Central memory CD4-positive, alpha-beta T cell (primary cell): Measurements from ENCODE around the gene SLFN12L.
"Not testable (repeated sequence)": the region's sequence is repeated elsewhere in the genome, so short reads cannot be mapped to it uniquely, and the experiment has no call there.

ENCODE experiments used
- DNase-seq: peaks from one replicate; pipeline ENCODE4 v3.0.0; 2022

Gene SLFN12L

DNA sequence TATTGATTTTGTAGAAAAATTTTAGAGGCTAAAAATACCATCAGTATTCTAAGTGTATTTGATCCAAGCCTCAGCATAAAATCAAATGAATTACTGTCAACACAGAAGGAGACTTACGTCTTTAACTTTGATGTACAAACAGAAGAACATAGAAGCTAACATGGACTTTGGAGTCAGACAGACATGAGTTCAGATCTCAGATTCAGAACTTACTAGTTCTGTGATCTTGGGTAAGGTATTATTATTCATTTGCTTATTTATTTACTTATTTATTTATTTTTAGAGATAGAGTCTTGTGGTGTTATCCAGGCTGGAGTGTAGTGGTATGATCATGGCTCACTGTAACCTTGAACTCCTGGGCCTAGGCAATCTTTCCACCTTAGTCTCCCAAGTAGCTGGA is 4.0 kb upstream of the SLFN12L start:
- DNase-seq: no peak

DNA sequence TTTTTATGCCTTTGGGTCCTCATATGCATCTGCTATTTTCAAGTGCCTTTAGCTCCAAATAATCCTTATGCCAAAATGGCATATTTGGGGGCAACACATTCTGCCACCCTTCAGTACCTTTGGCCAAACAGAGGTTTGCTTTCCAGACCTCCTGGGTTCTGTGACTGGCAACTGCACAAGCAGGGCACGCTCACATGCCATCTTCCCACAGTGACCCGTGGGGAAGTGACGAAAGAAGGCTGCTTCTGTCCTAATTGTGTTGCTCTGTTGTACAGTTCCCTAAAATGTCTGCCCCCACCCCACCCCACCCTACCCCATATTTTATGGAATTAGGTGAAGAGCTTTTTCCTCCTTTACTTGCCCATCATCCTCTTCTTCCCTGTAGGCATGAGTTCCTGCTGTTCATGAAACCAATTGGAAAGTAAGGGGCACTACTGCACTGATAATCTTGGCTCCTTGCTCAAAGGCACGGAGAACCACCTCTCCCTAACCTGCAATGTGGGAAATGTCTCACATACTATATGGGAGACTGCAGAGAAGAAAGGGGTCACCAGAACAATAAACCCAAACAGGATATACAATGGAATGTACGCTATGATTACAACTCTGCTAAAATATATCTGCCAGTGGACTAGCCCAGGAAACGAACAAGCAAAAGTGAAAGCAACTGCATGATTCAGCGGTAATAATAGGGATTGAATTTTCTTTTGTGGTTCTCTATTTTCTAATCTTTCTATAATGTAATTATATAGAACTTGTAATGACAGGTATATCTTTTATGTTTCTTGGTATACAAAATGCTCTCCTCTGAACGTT is 3.3 kb upstream of the SLFN12L start:
- peak; percentile 50 for DNase-seq

DNA sequence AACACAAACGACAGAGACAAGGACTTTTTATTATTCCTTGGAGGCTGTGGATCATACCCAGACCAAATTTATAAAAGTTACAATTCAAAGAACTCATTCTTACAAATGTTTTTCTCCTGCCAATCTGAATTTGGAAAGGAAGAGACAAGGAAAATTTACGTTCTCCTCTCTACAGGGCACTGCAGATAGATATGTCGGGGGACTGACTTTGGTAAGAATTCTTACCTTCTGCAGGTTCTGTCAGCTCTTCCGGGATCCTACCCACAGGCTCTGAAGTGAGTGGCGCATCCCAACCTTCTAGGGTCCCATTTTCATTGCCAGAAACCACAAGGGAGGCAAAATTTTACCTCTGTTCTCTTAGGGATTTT is 2.2 kb upstream of the SLFN12L start:
- no peak for DNase-seq

DNA sequence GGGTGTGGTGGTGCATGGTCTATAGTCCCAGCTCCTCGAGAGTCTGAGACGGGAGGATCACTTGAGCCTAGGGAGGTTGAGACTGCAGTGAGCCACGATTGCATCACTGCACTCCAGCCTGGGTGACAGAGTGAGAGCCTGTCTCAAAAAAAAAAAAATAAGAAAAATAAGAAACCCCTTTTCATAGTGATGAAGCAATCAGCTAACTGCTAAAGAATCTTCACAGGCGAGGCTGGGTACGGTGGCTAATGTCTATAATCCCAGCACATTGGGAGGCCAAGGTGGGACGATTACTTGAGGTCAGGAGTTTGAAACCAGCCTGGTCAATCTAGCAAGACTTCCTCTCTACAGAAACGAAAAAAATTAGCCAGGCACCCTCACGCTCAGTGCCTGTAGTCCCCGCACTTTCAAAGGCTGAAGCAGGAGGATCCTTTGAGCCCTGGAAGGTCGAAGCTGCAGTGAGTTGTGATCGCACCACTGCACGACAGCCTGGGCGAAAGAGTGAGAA is 760 bp downstream of the SLFN12L start:
- DNase-seq: no peak

GRCh38 chr17:35535406-35535805 is 2.1 kb downstream of the SLFN12L start:
- DNase-seq: not testable (repeated sequence)

- DNase-seq: no peak
Observed at GRCh38 chr17:35534576-35535093, 2.8 kb downstream of the SLFN12L start.

DNA sequence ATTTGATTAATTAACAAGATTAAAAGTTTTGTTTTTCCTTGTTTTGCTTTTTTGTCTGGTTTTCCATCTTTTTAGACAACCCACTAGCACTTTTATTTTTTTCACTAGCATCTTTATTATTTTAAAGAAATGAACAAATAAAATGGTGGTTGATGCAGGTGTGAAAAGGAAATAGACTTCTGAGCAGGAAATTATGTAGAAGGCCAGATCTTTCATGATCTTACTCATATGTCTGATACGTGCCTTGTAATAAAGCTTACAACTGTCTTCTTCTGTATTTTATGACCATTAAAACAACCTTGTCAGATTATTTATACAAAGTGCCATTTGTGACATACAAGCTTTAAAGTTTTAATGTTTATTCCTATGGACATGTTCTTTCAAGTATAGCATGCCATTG is 6.3 kb downstream of the SLFN12L start:
- no peak for DNase-seq

DNA sequence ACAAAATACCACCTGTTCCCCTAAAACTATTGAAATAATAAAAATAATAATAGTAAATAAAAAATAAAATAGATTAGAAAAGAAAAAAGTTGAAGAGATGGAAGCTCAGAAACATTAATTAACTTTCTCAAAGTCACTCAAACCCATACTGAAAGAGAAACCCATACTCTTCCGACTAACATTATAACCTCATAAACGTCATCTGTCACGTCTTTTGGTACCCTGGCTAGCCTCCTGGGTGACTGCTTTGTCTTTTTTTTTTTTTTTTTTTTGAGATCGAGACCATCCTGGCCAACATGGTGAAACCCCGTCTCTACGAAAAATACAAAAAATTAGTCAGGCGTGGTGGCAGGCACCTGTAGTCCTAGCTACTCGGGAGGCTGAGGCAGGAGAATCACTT is 7.6 kb downstream of the SLFN12L start:
- no peak for DNase-seq

DNA sequence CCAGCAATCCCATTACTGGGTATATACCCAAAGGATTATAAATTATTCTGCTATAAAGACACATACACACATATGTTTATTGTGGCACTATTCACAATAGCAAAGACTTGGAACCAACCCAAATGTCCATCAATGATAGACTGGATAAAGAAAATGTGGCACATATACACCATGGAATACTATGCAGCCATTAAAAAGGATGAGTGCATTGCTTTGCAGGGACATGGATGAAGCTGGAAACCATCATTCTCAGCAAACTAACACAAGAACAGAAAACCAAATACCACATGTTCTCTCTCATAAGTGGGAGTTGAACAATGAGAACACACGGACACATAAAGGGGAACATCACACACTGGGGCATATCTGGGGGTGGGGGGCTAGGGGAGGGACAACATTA is 8.2 kb downstream of the SLFN12L start:
- not testable (repeated sequence) for DNase-seq

GRCh38 chr17:35523296-35523695 is 14.2 kb downstream of the SLFN12L start:
- no peak for DNase-seq

DNA sequence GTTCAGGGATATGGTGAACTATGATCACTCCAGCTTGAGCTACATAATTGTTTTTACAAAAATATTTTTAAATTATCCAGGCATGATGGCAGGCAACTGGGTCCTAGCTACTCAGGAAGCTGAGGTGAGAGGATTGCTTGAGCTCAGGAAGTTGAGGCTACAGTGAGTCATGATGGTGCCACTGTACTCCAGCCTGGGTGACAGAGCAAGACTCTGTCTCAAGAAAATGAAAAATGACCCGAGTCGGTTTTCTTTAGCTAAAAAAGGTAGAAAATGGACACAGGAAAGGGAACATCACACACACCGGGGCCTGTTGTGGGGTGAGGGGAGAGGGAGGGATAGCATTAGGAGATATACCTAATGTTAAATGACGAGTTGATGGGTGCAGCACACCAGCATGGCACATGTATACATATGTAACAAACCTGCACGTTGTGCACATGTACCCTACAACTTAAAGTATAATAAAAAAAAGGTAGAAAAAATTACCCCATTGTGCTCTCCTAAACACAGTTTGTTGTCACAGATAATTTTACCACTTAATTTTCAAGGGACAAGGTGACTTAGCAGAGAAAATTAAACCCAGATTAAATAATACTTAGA is 15.7 kb downstream of the SLFN12L start:
- DNase-seq: peak; percentile 61

DNA sequence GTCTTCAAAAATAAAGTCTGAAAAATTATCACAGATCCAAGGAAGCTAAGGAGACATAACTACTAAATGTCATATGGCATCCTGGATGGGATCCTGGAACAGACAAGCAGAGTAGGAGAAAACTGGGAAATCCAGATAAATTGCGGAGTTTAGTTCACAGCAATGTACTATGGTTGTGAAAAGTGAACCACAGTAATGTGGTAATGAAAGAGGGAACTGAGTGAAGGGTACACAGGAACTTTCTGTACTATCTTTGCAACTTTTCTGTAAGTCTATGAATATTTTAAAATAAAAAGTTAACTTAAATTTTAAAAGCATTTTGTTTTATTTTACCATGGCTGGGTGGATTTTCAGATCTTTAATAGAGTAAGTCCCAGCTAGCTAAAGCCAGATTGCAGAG is 16.3 kb downstream of the SLFN12L start:
- no peak for DNase-seq

- no peak for DNase-seq
Observed at GRCh38 chr17:35519906-35520442, 17.5 kb downstream of the SLFN12L start.

GRCh38 chr17:35519439-35519838 is 18.0 kb downstream of the SLFN12L start:
- no peak for DNase-seq

DNA sequence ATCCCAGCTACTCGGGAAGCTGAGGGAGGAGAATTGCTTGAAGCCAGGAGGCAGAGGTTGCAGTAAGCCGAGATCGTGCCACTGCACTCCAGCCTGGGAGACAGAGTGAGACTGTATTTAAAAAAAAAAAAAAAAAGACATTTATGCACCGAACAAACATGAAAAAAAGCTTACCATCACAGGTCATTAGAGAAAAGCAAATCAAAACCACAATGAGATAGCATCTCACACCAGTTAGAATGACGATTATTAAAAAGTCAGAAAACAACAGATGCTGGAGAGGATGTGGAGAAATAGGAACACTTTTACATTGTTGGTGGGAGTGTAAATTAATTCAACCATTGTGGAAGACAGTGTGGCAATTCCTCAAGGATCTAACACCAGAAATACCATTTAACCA is 19.0 kb downstream of the SLFN12L start:
- DNase-seq: not testable (repeated sequence)

DNA sequence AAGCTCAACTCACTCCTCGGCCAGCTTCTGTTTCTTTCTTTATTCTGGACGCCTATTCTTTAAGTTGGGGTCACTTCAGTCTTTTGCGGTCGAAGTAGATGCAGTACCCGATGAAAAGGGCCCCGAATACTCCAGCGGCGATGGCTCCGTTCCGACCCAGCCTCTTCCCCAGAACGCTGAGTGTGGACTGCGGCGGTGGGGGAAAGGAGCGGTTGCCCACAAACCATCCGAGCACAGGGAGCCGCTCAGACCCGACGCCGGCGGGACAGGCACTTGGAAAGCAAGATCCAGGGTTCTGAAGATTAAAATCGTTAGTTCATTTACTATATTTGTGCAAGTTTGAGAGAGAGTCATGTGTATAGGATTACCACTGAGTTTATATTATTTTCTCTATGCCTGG is 22.5 kb downstream of the SLFN12L start:
- no peak for DNase-seq

DNA sequence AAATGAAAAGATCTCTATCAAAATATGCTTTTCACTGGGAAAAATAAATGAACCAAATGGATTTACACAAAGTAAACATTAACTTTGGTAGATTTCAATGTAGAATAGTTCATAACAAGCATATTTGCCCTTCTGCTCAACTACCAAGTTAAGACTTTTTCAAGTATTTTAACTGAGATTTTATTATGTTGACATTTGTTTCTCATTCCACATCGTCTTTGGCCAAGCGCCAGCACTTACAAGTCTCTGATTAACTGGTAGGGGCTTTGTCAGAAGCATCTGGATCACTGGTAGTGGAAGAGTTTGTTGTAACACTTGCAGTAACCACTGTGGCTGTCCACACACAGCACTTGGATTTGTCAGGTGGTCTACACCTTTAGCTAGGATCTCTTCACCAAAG is 22.9 kb downstream of the SLFN12L start:
- no peak for DNase-seq

DNA sequence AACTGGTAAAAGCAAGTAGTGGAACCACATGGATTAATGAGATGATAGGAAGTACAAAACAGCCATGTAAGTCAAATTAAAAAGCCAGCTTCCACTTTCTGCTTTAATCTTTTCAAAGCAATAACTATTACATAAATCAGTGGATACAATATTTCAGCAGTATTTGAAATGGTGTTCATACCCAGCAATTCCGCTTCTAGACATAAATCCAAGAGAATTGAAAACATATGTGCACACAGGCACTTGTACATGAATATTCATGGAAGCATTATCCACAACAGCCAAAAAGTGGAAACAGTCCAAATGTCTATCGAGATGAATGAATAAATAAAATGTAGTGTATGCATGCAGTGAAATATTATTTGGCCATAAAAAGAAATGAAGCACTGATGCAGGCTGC is 27.4 kb downstream of the SLFN12L start:
- DNase-seq: no peak

DNA sequence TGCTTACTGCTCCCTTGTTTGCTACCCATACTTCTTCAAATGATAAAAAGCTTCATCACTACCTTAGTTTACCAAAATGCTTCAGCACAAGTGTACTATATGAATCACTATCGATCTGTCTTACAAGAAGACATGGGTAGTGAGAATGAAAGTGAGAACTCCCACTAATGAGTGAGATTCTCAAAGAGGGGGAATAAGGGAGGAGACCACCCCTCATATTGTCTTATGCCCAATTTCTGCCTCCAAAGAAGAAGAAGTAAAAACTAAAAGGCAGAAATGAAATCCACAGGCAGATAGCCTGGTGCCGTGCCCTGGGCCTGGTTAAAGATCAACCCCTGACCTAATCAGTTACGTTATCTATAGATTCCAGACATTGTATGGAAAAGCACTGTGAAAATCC is 29.8 kb downstream of the SLFN12L start:
- not testable (repeated sequence) for DNase-seq

DNA sequence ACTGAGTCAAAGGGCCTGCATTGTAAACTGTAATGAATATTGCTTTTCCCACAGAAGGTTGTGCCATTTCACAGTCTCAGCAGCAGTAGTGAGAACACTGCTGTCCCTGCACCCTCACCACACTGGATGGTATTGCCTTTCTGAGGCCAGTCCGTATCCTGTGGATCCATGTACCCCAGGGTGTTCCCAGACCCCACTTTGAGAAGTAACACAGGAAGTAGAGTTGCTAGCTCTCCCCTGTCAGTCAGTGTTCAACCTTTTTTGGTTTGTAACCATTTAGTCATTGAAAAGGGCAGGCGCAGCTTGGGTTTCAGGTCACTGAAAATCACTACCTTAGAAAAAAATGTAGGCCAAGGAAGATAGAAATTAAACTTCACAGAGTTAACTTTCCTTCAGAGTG is 37.9 kb downstream of the SLFN12L start:
- DNase-seq: no peak

- DNase-seq: no peak
Observed at GRCh38 chr17:35498448-35499178, 38.9 kb downstream of the SLFN12L start.

GRCh38 chr17:35496451-35497290 is 40.8 kb downstream of the SLFN12L start:
- no peak for DNase-seq
